ENCODE data around the gene LRRC28.
A peak's percentile ranks its signal among the peaks of the same experiment; 100 is the strongest.
"Not testable (repeated sequence)": the region's sequence is repeated elsewhere in the genome, so short reads cannot be mapped to it uniquely, and the experiment has no call there.

Gene LRRC28

GRCh38 chr15:99396375-99396774 is 145.1 kb downstream of the LRRC28 start:
- DNase-seq (ENCODE audit: low read depth): no peak

- no peak for DNase-seq (ENCODE audit: low read depth)
Observed at GRCh38 chr15:99399061-99399460, 147.8 kb downstream of the LRRC28 start.

GRCh38 chr15:99399618-99400017 is 148.3 kb downstream of the LRRC28 start:
- DNase-seq (ENCODE audit: low read depth): no peak

- DNase-seq (ENCODE audit: low read depth): not testable (repeated sequence)
Observed at GRCh38 chr15:99401216-99401615, 149.9 kb downstream of the LRRC28 start.

GRCh38 chr15:99402014-99402729 is 150.9 kb downstream of the LRRC28 start:
- DNase-seq (ENCODE audit: low read depth): no peak

- DNase-seq (ENCODE audit: low read depth): no peak
Observed at GRCh38 chr15:99403597-99403996, 152.3 kb downstream of the LRRC28 start.

GRCh38 chr15:99404454-99404853 is 153.2 kb downstream of the LRRC28 start:
- DNase-seq (ENCODE audit: low read depth): no peak

GRCh38 chr15:99406120-99406519 is 154.8 kb downstream of the LRRC28 start:
- DNase-seq (ENCODE audit: low read depth): no peak

- DNase-seq (ENCODE audit: low read depth): no peak
Observed at GRCh38 chr15:99406716-99407487, 155.6 kb downstream of the LRRC28 start.

GRCh38 chr15:99407716-99408115 is 156.4 kb downstream of the LRRC28 start:
- DNase-seq (ENCODE audit: low read depth): no peak

GRCh38 chr15:99408236-99409096 is 157.2 kb downstream of the LRRC28 start:
- DNase-seq (ENCODE audit: low read depth): peak; percentile 63

- peak; percentile 33 for DNase-seq (ENCODE audit: low read depth)
Observed at GRCh38 chr15:99409097-99409473, 157.8 kb downstream of the LRRC28 start.

- no peak for DNase-seq (ENCODE audit: low read depth)
Observed at GRCh38 chr15:99409560-99409959, 158.3 kb downstream of the LRRC28 start.

- DNase-seq (ENCODE audit: low read depth): no peak
Observed at GRCh38 chr15:99410477-99410876, 159.2 kb downstream of the LRRC28 start.

- no peak for DNase-seq (ENCODE audit: low read depth)
Observed at GRCh38 chr15:99411234-99411633, 160.0 kb downstream of the LRRC28 start.

- no peak for DNase-seq (ENCODE audit: low read depth)
Observed at GRCh38 chr15:99412082-99412481, 160.8 kb downstream of the LRRC28 start.

- no peak for DNase-seq (ENCODE audit: low read depth)
Observed at GRCh38 chr15:99412626-99413025, 161.3 kb downstream of the LRRC28 start.

- DNase-seq (ENCODE audit: low read depth): no peak
Observed at GRCh38 chr15:99413955-99414754, 162.9 kb downstream of the LRRC28 start.

- DNase-seq (ENCODE audit: low read depth): no peak
Observed at GRCh38 chr15:99414755-99415731, 163.8 kb downstream of the LRRC28 start.

Data from fibroblast of the conjunctiva (primary cell).